Measurements from ENCODE around the gene SRL. TPM values are rescaled to one million over a fixed set of nuclear protein-coding genes. Genes with fewer than 3 reads are reported as not detected.
A peak's percentile ranks its signal among the peaks of the same experiment; 100 is the strongest.

The SRL gene
- total and polyA plus RNA-seq, 2 of the 4 experiments (the other 2 are of a cell fraction) = under 0.01 to 0.14 TPM

DNA sequence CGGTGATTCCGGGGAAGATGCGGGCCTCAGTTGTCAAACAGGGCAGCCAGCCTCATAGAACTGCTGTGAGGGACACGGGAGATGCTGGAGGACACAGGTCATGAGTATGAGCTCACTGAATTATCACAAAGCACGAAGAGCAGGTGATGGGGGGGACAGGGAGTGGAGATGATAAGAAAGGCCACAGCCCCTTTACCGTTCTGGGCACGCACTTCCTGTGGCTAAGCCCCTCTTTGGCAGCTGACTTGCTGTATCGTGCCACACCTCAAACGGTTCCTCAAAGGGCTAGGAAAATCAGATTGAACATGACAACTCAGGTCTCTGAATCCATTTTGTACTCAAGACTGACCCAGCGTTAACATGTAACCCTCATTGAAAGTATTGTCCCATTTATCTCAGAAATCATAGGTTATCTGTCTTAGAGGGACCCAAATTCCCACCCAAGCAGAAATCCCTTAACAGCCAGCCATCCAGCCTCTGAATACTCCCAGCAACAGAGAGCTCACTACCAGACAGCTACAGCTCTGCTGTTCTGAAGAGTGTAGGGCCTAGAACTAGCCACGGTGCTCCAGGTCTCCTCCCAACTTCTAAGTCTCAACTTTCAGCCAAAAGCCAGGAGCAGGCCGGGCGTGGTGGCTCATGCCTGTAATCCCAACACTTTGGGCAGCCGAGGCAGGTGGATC lies 5.0 kb upstream of the SRL start:
- dilution Hi-C loops (cut with HindIII; ENCODE audit: low sequenced_read_pairs, unreplicated experiment) = no loop called here
- no peak overlapping the region for H3K9ac ChIP-seq (ENCODE audit: low read depth, low read length)
- ChIA-PET POLR2A (ENCODE audit: unreplicated experiment) (no interaction called here), CTCF (no interaction called here)
- in situ Hi-C loops (cut with MboI; ENCODE audit: low sequenced_read_pairs) = no loop called here
- H3K27ac ChIP-seq (ENCODE audit: insufficient read depth, low read length) = no peak overlapping the region
- no peak overlapping the region for H4K8ac ChIP-seq (ENCODE audit: low read depth in 2 of 2, low read length in 2 of 2)
- H3K14ac ChIP-seq (replicated peaks; ENCODE audit: low read depth, low read length) = no peak overlapping the region; the same call in 1 of the 2 replicates
- no peak overlapping the region for H3K4me3 ChIP-seq (ENCODE audit: insufficient read depth, low read depth, low read length)
- DNase-seq (no peak), ATAC-seq (ENCODE audit: low read depth) (no peak)
- H2AFZ ChIP-seq (replicated peaks; ENCODE audit: low read length, poor library complexity) = peak overlapping the region; percentile 32
- H3K18ac ChIP-seq (ENCODE audit: low read depth, low read length) = no peak overlapping the region
- no peak overlapping the region for H4K91ac ChIP-seq (ENCODE audit: insufficient read depth, low read depth, low read length)
- H3K9me3 ChIP-seq (ENCODE audit: control insufficient read depth, insufficient read depth, low read length) = no peaks in the 10 kb centered on the region
- H3K4ac ChIP-seq (ENCODE audit: low read depth, low read length) = peak overlapping the region; percentile 43; the same call in 1 of the 2 replicates
- no peaks in the 10 kb centered on the region for H3K27me3 ChIP-seq (ENCODE audit: control insufficient read depth, insufficient read depth, low read length)
- H2AK5ac ChIP-seq (ENCODE audit: low read depth, low read length) = no peak overlapping the region
- H3K23ac ChIP-seq (ENCODE audit: low read depth, low read length) = no peak overlapping the region
- TF ChIP-seq CHD1 (IDR thresholded peaks at IDR 0.05; ENCODE audit: low read depth, low read length) = no peak
- 0 out of 2 replicates have a peak, but pooled peaks cover 2% of the 10 kb centered on the region for H3K4me1 ChIP-seq (ENCODE audit: control insufficient read depth, insufficient read depth, low read length)
- H2BK15ac ChIP-seq (ENCODE audit: low read depth, low read length) = no peak overlapping the region
- no peak overlapping the region for H2BK5ac ChIP-seq (ENCODE audit: low read depth, low read length, poor library complexity, severe bottlenecking)
- no peak overlapping the region for H3K56ac ChIP-seq (ENCODE audit: extremely low read depth, insufficient read depth, low read length)
- peaks cover 2% of the 10 kb centered on the region; the same call in 1 of the 2 replicates for H3K9me1 ChIP-seq (ENCODE audit: insufficient read depth, low read length)
- WGBS, 2 experiments (ENCODE audit: extremely low coverage in 2 of 2, insufficient read length in 1 of 2) = 91% methylated on average over 7 of the region's 14 CpGs; no CpG with 5 or more reads in 1 of the 2 experiments
- H3K36me3 ChIP-seq (ENCODE audit: control insufficient read depth, insufficient read depth, low read length) = no peaks in the 10 kb centered on the region
- peak overlapping the region; percentile 55 for H2AK9ac ChIP-seq (replicated peaks; ENCODE audit: low read depth, low read length, poor library complexity)
- BruUV-seq (replicated peaks) = no TSS peak
- intact Hi-C loops (cut with micrococcal nuclease) = no loop called here
- no peaks in the 10 kb centered on the region for H3K79me1 ChIP-seq (ENCODE audit: low read depth in 1 of 2, low read length in 2 of 2)
- H3K4me2 ChIP-seq (ENCODE audit: low read depth, low read length) = no peak overlapping the region
- H4K5ac ChIP-seq (ENCODE audit: low read depth, low read length) = no peak overlapping the region
- H2BK120ac ChIP-seq (ENCODE audit: low read depth, low read length) = no peak overlapping the region
- no peak overlapping the region for H2BK20ac ChIP-seq (ENCODE audit: low read depth, low read length)
- H4K20me1 ChIP-seq (ENCODE audit: insufficient read depth, low read length) = no peaks in the 10 kb centered on the region
